GM15510 (cell line): ENCODE results near the gene MYPOP.

Source experiments
- POLR2A ChIP-seq: IDR thresholded peaks from 3 replicates; pipeline ENCODE4 v1.6.1; 2011; ENCODE audit warnings: borderline replicate concordance; ENCODE audit not compliant: insufficient read length; ENCODE audit errors: extremely low read depth

MYPOP gene

GRCh38 chr19:45862564-45863334 lies 39.7 kb downstream of the MYPOP start, which contains the start of gene SYMPK:
Gene SYMPK (minus strand): TSS chr19:45863147. CDS start chr19:45854495, 8,652 bp downstream.
- TF ChIP-seq POLR2A: peak; percentile 69

GRCh38 chr19:45862271-45862563 lies 40.2 kb downstream of the MYPOP start:
- no peak for TF ChIP-seq POLR2A

- TF ChIP-seq POLR2A: no peak
These were observed 41.8 kb downstream of the MYPOP start for GRCh38 chr19:45860359-45861259.

- no peak for TF ChIP-seq POLR2A
These were observed 48.1 kb downstream of the MYPOP start for GRCh38 chr19:45854167-45854778.

- TF ChIP-seq POLR2A: no peak
These were observed 49.4 kb downstream of the MYPOP start for GRCh38 chr19:45852983-45853382.

- TF ChIP-seq POLR2A: no peak
These were observed 50.2 kb downstream of the MYPOP start for GRCh38 chr19:45852145-45852750.

GRCh38 chr19:45848922-45849321 lies 53.5 kb downstream of the MYPOP start:
- no peak for TF ChIP-seq POLR2A

- no peak for TF ChIP-seq POLR2A
These were observed 54.8 kb downstream of the MYPOP start for GRCh38 chr19:45847663-45848062.

- TF ChIP-seq POLR2A: no peak
These were observed 60.2 kb downstream of the MYPOP start for GRCh38 chr19:45842198-45842597.
